Esophagus (tissue), 2 donors: ENCODE results near the gene ZBTB26. TPM values are rescaled to one million over a fixed set of nuclear protein-coding genes. Genes with fewer than 3 reads are reported as not detected.

Experiments used
- H3K27ac ChIP-seq, 2 donors: one replicate each; pipeline ENCODE4 v1.5.1; 2013; ENCODE audit warnings: low read depth in 2 of 2, mild to moderate bottlenecking in 2 of 2, inconsistent platforms in 1 of 2, low read length in 1 of 2, moderate library complexity in 1 of 2
- H3K27me3 ChIP-seq, 2 donors: one replicate each; pipeline ENCODE4 v1.6.1; 2013; ENCODE audit warnings: low read length in 2 of 2, control low read depth in 1 of 2, mild to moderate bottlenecking in 1 of 2; ENCODE audit not compliant: insufficient read depth in 2 of 2, control insufficient read depth in 1 of 2
- H3K36me3 ChIP-seq, 2 donors: one replicate each; pipeline ENCODE4 v1.6.1; 2013; ENCODE audit warnings: low read length in 1 of 2; ENCODE audit not compliant: control insufficient read depth in 2 of 2, insufficient read depth in 2 of 2
- H3K4me1 ChIP-seq, 2 donors: one replicate each; pipeline ENCODE4 v1.6.1; 2013; ENCODE audit warnings: low read length in 1 of 2; ENCODE audit not compliant: control insufficient read depth in 2 of 2, insufficient read depth in 2 of 2
- H3K4me3 ChIP-seq, 2 donors: one replicate each; pipeline ENCODE4 v1.5.1; 2013; ENCODE audit warnings: low read length in 2 of 2, mild to moderate bottlenecking in 2 of 2, low read depth in 1 of 2, moderate library complexity in 1 of 2
- H3K9me3 ChIP-seq, 2 donors: one replicate each; pipeline ENCODE4 v1.6.1; 2013; ENCODE audit warnings: mild to moderate bottlenecking in 2 of 2, low read depth in 1 of 2, low read length in 1 of 2, moderate library complexity in 1 of 2; ENCODE audit not compliant: control insufficient read depth in 2 of 2, insufficient read depth in 1 of 2
- WGBS, 2 donors: extraction: QIAGEN DNeasy Blood & Tissue Kit; methylation state at CpG; one replicate each; pipeline ENCODE4 v1.1.7; 2013; 5-methylcytosine and 5-hydroxymethylcytosine counted together
- polyA plus RNA-seq, 2 donors: library from polyadenylated mRNA; stranded (reverse); fragments of 200-250 nt; gene quantifications; one replicate each; pipeline ENCODE4 v1.2.3, GENCODE V29; 2013
- donor health status: healthy with polysubstance abuse.
- donor health status: Bipolar disorder and iron deficiency.

The ZBTB26 gene, protein sequence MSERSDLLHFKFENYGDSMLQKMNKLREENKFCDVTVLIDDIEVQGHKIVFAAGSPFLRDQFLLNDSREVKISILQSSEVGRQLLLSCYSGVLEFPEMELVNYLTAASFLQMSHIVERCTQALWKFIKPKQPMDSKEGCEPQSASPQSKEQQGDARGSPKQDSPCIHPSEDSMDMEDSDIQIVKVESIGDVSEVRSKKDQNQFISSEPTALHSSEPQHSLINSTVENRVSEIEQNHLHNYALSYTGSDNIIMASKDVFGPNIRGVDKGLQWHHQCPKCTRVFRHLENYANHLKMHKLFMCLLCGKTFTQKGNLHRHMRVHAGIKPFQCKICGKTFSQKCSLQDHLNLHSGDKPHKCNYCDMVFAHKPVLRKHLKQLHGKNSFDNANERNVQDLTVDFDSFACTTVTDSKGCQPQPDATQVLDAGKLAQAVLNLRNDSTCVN
- polyA plus RNA-seq, result 1 to 10 TPM; 2.0 to 2.1 TPM

DNA sequence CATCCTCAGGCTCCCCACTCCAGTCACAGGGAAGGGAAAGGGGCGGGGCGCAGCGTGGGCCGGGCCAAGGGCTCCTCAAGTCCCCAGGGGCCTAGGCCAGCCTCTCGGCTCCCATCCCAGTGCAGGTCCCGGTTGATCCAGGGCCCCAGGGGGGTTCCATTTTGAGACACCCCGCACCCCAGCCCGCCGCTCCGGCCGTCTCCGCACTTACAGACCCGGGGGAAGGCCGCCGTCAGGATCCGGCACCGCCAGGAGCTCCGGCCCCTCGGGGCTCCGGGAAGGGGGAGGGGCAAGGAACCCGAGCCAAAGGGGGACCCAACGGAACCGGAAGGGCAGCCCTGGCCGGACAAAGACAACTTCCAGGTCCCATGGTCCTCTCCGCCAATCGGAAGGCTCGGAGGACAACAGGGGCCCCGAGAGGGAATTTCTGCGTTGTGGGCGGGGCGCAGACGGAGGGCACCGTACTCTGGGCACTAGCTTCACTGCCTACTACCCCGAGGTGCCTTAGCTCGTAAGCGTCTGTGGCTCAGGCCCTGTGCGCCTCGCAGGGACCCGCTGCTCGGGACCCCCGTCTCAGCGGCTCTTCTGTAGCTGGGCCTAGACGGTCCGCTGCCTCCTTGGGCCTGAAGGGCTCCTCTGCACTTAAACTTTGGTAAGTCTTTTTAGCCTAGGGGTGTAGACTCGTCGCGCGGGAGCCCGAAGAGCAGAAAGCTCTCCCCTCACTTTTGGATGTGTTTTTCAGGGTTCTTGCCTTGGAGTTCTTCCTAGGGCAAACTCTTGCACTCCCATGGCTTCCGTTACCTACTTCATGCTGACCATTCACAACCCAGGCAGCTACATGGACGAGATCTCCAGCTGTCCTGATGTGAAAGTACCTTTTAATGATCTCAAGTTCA lies at the start of gene ZBTB26:
Gene ZBTB26, minus strand, starts transcription at position 287 of the 896 bp plus-strand sequence. CDS start 11,578 bp downstream, outside the sequence.
- Histone ChIP-seq H3K9me3 (no peaks in the 10 kb centered on the region), H3K27ac (peak within 1 kb of the TSS; percentile 73 to 89), H3K36me3 (peaks cover 0 to 2% of the 10 kb centered on the region in 2 donors), H3K4me3 (peak within 1 kb of the TSS; percentile 67 to 91), H3K4me1 (no peaks in the 10 kb centered on the region), H3K27me3 (no peaks in the 10 kb centered on the region)
- 0 to 1% methylated on average over 46 to 51 of the region's 51 CpGs for WGBS, 2 donors

DNA sequence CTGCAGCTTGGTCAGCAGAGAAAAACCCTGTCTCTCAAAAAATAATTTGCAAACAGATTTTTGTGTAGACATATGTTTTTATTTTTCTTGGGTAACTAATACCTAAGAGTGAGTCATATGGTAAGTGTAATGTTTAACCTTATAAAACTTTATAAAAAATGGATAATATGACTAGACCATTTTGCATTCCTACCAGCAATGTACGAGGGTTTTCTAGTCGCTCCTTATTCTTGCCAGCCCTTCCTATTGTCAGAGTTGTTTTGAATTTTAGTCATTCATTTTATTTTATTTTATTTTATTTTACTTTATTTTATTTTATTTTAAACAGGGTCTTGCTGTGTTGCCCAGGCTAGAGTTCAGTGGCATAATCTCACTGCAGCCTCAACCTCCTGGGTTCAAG lies 47.3 kb upstream of the ZBTB26 start:
- no peak overlapping the region for H3K4me3 ChIP-seq
- no peaks in the 10 kb centered on the region for H3K4me1 ChIP-seq
- 45 to 69% methylated on average over 2 of the region's 2 CpGs for WGBS, 2 donors
- peaks cover 0 to 2% of the 10 kb centered on the region in 2 donors for H3K36me3 ChIP-seq
- no peak overlapping the region for H3K27ac ChIP-seq
- no peaks in the 10 kb centered on the region for H3K27me3 ChIP-seq
- H3K9me3 ChIP-seq, result no peaks in the 10 kb centered on the region

DNA sequence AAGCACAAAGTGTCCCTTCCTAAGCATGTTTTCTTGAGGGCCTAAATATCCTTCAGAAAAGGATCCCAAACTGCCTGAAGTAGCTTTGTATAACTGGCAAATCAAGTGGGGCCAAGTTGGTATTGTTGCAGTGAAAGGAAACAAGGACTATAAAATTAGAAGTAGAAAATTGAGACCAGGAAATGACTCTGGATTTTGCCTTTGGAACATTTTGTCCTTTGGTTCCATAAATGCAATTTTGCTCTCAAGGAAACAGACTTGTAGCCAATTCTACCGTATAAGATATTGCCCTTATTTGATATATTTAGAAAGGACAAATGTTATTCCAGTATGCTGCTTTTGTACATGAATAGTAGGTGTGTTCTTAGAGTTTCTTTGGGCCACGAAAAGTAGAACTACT lies 43.9 kb upstream of the ZBTB26 start:
- peaks cover 0 to 2% of the 10 kb centered on the region in 2 donors for H3K36me3 ChIP-seq
- H3K4me3 ChIP-seq, result no peak overlapping the region
- no peaks in the 10 kb centered on the region for H3K9me3 ChIP-seq
- H3K27ac ChIP-seq, result no peak overlapping the region
- no peaks in the 10 kb centered on the region for H3K27me3 ChIP-seq
- no peaks in the 10 kb centered on the region for H3K4me1 ChIP-seq
- 60 to 75% methylated on average over 2 of the region's 2 CpGs for WGBS, 2 donors

DNA sequence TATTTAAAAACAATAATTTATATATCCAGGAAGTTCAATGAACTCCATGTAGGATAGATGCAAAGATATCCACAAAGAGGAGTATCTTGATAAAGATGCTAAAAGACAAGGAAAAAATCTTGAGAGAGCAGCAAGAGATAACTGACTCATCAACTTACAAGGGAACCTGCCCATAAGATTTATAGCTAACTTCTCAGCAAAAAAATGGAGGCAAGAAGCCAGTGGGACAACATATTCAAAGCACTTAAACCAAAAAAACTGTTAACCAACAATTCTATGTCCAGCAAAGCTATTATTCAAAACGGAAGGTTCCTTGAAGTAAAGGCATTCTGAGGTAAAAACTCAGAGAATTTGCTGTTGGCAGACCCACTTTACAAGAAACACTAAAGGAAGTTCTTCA lies 29.8 kb upstream of the ZBTB26 start:
- Histone ChIP-seq H3K4me3 (no peak overlapping the region), H3K27me3 (no peaks in the 10 kb centered on the region), H3K27ac (no peak overlapping the region), H3K4me1 (no peaks in the 10 kb centered on the region), H3K9me3 (no peaks in the 10 kb centered on the region), H3K36me3 (peaks cover 2 to 5% of the 10 kb centered on the region in 2 donors)
- 89 to 94% methylated on average over 1 of the region's 1 CpG for WGBS, 2 donors

DNA sequence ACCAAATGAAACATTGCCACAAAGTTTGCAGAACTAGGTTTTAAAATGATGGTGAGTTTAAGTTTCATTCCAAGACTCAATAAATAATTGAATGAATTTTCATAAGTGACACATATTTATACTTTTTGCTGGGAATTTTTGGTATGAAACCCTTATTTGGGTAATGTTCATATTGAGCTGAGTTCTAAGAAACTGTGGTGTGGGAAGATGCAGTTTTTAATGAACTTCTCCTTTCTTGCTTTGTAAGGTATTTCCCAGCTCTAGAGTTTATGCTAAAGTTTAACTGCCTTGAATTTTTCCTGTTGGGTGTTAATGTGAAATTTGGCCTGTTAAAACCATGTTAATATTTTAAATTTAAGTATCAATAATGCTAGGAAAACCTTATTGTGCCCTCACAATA lies 24.6 kb upstream of the ZBTB26 start:
- peaks cover 2 to 5% of the 10 kb centered on the region in 2 donors for H3K36me3 ChIP-seq
- H3K27me3 ChIP-seq, result no peaks in the 10 kb centered on the region
- no peak overlapping the region for H3K27ac ChIP-seq
- no peak overlapping the region for H3K4me3 ChIP-seq
- H3K4me1 ChIP-seq, result no peaks in the 10 kb centered on the region
- H3K9me3 ChIP-seq, result no peaks in the 10 kb centered on the region

DNA sequence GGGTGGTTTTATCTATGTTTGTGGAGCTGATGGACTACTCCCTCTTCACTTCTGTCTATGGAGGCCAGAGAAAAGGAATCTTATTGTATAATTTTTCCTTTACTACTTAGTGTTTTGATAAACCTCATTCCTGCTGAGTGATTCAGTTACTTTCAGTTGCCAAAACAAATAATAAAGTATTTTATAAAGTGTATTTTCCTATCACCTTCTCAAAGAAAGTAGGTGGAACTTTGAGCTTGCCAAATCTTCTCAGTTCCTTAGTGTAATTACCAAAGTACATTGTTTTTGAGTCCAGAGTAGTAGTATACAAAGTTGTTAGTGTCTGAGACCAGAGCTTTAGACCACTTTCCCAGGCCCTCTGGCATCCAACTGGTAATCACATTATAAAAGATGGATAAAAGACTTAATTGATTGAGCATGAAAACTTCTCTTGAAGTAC lies 23.0 kb upstream of the ZBTB26 start:
- no peak overlapping the region for H3K4me3 ChIP-seq

DNA sequence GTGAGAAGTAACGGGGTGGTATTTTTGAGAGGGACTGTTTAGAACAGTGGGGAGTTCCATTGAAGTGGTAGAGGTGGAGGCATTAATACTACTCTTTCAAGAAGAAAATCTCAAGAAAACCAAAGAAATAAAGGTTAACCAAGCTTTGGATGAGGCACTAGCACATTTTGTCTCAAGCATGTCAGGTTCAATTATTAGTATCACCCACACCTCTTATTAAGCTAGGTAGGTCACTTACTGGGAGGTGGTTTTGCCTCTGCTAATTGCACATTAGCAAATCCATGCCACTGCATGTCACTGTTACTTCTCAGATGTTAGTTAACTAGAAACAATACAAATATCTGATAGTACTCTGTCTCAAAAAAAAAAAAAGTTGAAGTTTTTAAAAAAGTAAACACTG lies 19.7 kb upstream of the ZBTB26 start:
- Histone ChIP-seq H3K4me1 (no peaks in the 10 kb centered on the region), H3K9me3 (no peaks in the 10 kb centered on the region), H3K27me3 (no peaks in the 10 kb centered on the region), H3K27ac (no peak overlapping the region), H3K4me3 (no peak overlapping the region), H3K36me3 (no peaks in the 10 kb centered on the region)
- 94 to 100% methylated on average over 1 of the region's 1 CpG for WGBS, 2 donors

More for the DNA sequence above, 23.0 kb upstream of the ZBTB26 start:
- H3K36me3 ChIP-seq, result peaks cover 0 to 2% of the 10 kb centered on the region in 2 donors
- no peaks in the 10 kb centered on the region for H3K4me1 ChIP-seq
- H3K27ac ChIP-seq, result no peak overlapping the region
- H3K9me3 ChIP-seq, result no peaks in the 10 kb centered on the region
- H3K27me3 ChIP-seq, result no peaks in the 10 kb centered on the region

DNA sequence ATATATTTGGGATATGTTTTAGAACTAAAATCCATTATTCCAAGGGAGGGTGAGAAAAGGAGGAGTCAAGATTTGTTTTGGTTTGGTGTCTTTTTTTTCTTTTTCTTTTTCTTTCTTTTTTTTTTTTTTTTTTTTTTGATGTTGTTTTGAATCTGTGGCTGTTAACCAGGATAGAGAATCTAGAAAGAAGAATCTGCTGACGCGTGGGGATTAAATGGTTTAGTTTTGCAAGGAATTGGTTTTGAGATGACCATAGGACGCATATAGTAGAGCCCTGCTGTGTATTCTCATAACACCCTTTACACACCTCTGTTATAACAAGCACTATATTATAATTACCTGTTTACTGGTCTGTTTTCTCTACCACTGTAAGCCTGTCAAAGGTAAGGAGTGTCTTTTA lies 19.0 kb upstream of the ZBTB26 start:
- 80 to 89% methylated on average over 3 of the region's 3 CpGs for WGBS, 2 donors
- H3K4me3 ChIP-seq, result no peak overlapping the region
- no peaks in the 10 kb centered on the region for H3K4me1 ChIP-seq
- H3K9me3 ChIP-seq, result no peaks in the 10 kb centered on the region
- H3K36me3 ChIP-seq, result no peaks in the 10 kb centered on the region
- H3K27ac ChIP-seq, result no peak overlapping the region
- no peaks in the 10 kb centered on the region for H3K27me3 ChIP-seq

DNA sequence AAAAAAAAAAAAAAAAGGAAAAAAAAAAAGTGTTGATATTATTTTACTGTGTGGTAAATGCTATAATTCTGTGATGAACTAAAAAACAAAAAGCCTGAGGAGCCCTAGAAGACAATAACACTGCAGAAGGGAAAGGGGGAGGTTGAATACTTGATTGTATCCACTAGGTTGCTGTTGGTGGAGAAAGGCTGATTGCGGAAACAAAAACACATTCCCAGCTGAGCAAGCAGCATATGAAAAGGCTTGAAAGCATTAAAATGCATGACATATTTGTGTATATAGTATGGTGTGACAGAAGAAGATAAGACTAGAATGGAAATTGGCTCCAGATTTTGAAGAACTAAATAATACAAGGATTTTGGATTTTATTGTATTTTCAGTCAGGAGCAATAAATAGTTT lies 18.4 kb upstream of the ZBTB26 start:
- Histone ChIP-seq H3K36me3 (no peaks in the 10 kb centered on the region), H3K27me3 (no peaks in the 10 kb centered on the region), H3K27ac (no peak overlapping the region), H3K4me1 (no peaks in the 10 kb centered on the region), H3K9me3 (no peaks in the 10 kb centered on the region), H3K4me3 (no peak overlapping the region)
- WGBS, 2 donors, result 88 to 95% methylated on average over 1 of the region's 1 CpG
